Astrocyte (in vitro differentiated cells and primary cell): ENCODE results near the gene SRMS. TPM values are rescaled to one million over a fixed set of nuclear protein-coding genes. Genes with fewer than 3 reads are reported as not detected.

Experiments used
- DNase-seq: peaks from one replicate; pipeline ENCODE4 v3.0.0-alpha.2; 2010; ENCODE audit warnings: low read depth
- FAIRE-seq: peaks from 2 replicates; lab custom pipeline; 2011; peaks lifted over from hg19 to GRCh38; lab: Jason Lieb, UNC
- H2AFZ ChIP-seq: 2 replicates; pipeline ENCODE4 v1.6.0; 2012; ENCODE audit warnings: low read depth, low read length, inconsistent platforms
- H3K27ac ChIP-seq: 2 replicates; pipeline ENCODE4 v1.5.1; 2011; ENCODE audit warnings: low read depth, low read length, inconsistent platforms
- H3K27me3 ChIP-seq: 2 replicates; pipeline ENCODE4 v1.6.0; 2011; ENCODE audit warnings: low read length, inconsistent platforms; ENCODE audit not compliant: insufficient read depth
- H3K36me3 ChIP-seq: 2 replicates; pipeline ENCODE4 v1.5.1; 2011; ENCODE audit warnings: low read length, inconsistent platforms; ENCODE audit not compliant: insufficient read depth
- H3K4me1 ChIP-seq: 2 replicates; pipeline ENCODE4 v1.5.1; 2011; ENCODE audit warnings: low read length, inconsistent platforms; ENCODE audit not compliant: insufficient read depth
- H3K4me2 ChIP-seq: 2 replicates; pipeline ENCODE4 v1.6.0; 2012; ENCODE audit warnings: low read length, inconsistent platforms
- H3K4me3 ChIP-seq: 2 replicates; pipeline ENCODE4 v1.5.1; 2011; ENCODE audit warnings: low read depth, mild to moderate bottlenecking, low read length, inconsistent platforms; ENCODE audit not compliant: insufficient read depth
- H3K79me2 ChIP-seq: 2 replicates; pipeline ENCODE4 v1.6.0; 2012; ENCODE audit warnings: mild to moderate bottlenecking, low read length, inconsistent platforms; ENCODE audit not compliant: insufficient read depth
- H3K9ac ChIP-seq: 2 replicates; pipeline ENCODE4 v1.6.0; 2012; ENCODE audit warnings: mild to moderate bottlenecking, low read length, inconsistent platforms
- H3K9me3 ChIP-seq: 2 replicates; pipeline ENCODE4 v1.5.1; 2012; ENCODE audit warnings: low read depth, mild to moderate bottlenecking, low read length, inconsistent platforms; ENCODE audit not compliant: insufficient read depth
- H4K20me1 ChIP-seq: 2 replicates; pipeline ENCODE4 v1.6.0; 2012; ENCODE audit warnings: low read length, inconsistent platforms; ENCODE audit not compliant: insufficient read depth
- H3K27ac Mint-ChIP-seq: one replicate; pipeline ENCODE4 v1.8.0; 2021; ENCODE audit warnings: mild to moderate bottlenecking, mixed read lengths; ENCODE audit not compliant: unreplicated experiment
- H3K27me3 Mint-ChIP-seq: one replicate; pipeline ENCODE4 v1.8.0; 2021; ENCODE audit warnings: low read depth, mixed read lengths; ENCODE audit not compliant: unreplicated experiment
- H3K36me3 Mint-ChIP-seq: one replicate; pipeline ENCODE4 v1.8.0; 2021; ENCODE audit warnings: low read depth, mixed read lengths; ENCODE audit not compliant: unreplicated experiment
- H3K4me1 Mint-ChIP-seq: one replicate; pipeline ENCODE4 v1.8.0; 2021; ENCODE audit warnings: low read depth, mixed read lengths; ENCODE audit not compliant: unreplicated experiment
- H3K4me3 Mint-ChIP-seq: one replicate; pipeline ENCODE4 v1.8.0; 2021; ENCODE audit warnings: mild to moderate bottlenecking, moderate library complexity, mixed read lengths; ENCODE audit not compliant: unreplicated experiment
- H3K9me3 Mint-ChIP-seq: one replicate; pipeline ENCODE4 v1.8.0; 2021; ENCODE audit warnings: mild to moderate bottlenecking, mixed read lengths; ENCODE audit not compliant: unreplicated experiment
- EZH2 ChIP-seq: IDR thresholded peaks from 2 replicates; pipeline ENCODE4 v1.6.1; 2012; ENCODE audit warnings: mild to moderate bottlenecking, low read length, inconsistent platforms; ENCODE audit not compliant: insufficient read depth
- total RNA-seq: library from RNA; stranded (reverse); gene quantifications from 2 replicates; pipeline ENCODE4 v1.2.1, GENCODE V29; 2021
- TF ChIP-seq, protein P1 (sequence below): IDR thresholded peaks from 2 replicates; pipeline ENCODE4 v1.5.1; 2011; ENCODE audit warnings: low read depth, mild to moderate bottlenecking, inconsistent platforms, low read length, moderate library complexity; ENCODE audit not compliant: insufficient read depth

The SRMS gene
- total RNA-seq, 1 donor from 2014 or later = 0.14 TPM

DNA sequence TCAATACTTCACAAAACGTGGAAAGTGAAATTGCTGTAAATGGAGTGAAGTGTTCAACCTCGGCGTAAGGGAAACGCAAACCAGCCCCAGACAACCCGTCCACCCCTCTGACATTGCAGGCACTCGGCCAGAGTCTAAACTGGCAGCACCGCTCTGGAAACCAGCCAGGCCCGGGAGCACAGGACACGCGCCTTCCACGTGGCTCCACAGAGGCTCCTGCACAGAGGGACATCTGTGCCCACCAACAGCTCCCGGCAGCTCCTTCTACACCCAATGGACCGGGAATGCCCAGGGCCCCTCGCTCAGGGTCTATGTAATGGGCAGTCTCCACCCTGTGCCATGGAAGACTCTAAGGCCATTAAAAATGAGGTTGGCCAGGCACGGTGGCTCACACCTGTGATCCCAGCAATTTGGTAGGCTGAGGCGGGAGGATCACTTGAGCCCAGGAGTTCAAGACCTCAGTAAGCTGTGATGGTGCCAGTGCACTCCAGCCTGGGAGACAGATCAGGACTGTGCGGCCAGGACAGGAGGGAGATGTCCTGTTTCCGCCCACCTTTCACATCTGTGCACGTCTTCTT is 29.9 kb upstream of the SRMS start:
- Histone ChIP-seq H3K36me3 (no peaks in the 10 kb centered on the region), H3K79me2 (peaks cover 7% of the 10 kb centered on the region), H2AFZ (no peak overlapping the region), H3K9ac (no peak overlapping the region), H3K4me3 (no peak overlapping the region), H3K27ac (no peak overlapping the region), H3K4me1 (peaks cover 21% of the 10 kb centered on the region), H3K4me2 (no peak overlapping the region), H4K20me1 (peaks cover 9% of the 10 kb centered on the region), H3K9me3 (no peaks in the 10 kb centered on the region), H3K27me3 (peaks cover 7% of the 10 kb centered on the region)
- FAIRE-seq (no peak), DNase-seq (no peak)
- no peaks in the 10 kb centered on the region for H3K9me3 Mint-ChIP-seq
- no peak for TF ChIP-seq EZH2
- TF ChIP-seq, protein P1, sequence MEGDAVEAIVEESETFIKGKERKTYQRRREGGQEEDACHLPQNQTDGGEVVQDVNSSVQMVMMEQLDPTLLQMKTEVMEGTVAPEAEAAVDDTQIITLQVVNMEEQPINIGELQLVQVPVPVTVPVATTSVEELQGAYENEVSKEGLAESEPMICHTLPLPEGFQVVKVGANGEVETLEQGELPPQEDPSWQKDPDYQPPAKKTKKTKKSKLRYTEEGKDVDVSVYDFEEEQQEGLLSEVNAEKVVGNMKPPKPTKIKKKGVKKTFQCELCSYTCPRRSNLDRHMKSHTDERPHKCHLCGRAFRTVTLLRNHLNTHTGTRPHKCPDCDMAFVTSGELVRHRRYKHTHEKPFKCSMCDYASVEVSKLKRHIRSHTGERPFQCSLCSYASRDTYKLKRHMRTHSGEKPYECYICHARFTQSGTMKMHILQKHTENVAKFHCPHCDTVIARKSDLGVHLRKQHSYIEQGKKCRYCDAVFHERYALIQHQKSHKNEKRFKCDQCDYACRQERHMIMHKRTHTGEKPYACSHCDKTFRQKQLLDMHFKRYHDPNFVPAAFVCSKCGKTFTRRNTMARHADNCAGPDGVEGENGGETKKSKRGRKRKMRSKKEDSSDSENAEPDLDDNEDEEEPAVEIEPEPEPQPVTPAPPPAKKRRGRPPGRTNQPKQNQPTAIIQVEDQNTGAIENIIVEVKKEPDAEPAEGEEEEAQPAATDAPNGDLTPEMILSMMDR = no peak
- H3K4me1 Mint-ChIP-seq = no peaks in the 10 kb centered on the region
- no peak overlapping the region for H3K4me3 Mint-ChIP-seq
- peaks cover 22% of the 10 kb centered on the region for H3K27me3 Mint-ChIP-seq
- H3K27ac Mint-ChIP-seq = peak overlapping the region; percentile 72
- H3K36me3 Mint-ChIP-seq = no peaks in the 10 kb centered on the region

DNA sequence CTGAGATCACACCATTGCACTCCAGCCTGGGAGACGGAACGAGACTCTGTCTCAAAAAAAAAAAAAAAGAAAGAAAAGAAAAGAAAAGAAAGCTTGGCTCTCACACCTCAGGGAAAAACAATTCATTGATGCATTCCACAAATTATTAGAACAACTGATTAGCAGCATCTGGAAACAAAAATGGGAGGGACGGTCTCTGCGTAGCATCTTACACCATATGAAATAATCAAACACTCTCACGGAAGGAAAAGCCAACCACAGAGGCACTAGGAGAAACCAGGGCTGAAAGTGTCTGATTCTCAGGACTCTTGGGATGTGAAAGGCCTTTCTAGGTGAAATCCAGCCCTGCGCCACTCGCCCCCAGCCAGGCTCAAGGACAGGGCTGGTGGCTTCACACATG is 28.8 kb upstream of the SRMS start:
- Histone ChIP-seq H3K9me3 (no peaks in the 10 kb centered on the region), H3K4me3 (no peak overlapping the region), H3K79me2 (peaks cover 7% of the 10 kb centered on the region), H3K27me3 (peaks cover 7% of the 10 kb centered on the region), H2AFZ (no peak overlapping the region), H3K4me1 (peaks cover 21% of the 10 kb centered on the region), H3K27ac (no peak overlapping the region), H3K36me3 (no peaks in the 10 kb centered on the region), H3K9ac (no peak overlapping the region), H4K20me1 (peaks cover 9% of the 10 kb centered on the region), H3K4me2 (no peak overlapping the region)
- TF ChIP-seq, protein P1 = no peak
- no peak for TF ChIP-seq EZH2
- H3K27me3 Mint-ChIP-seq = peaks cover 22% of the 10 kb centered on the region
- no peak overlapping the region for H3K4me3 Mint-ChIP-seq
- H3K36me3 Mint-ChIP-seq = no peaks in the 10 kb centered on the region
- H3K4me1 Mint-ChIP-seq = no peaks in the 10 kb centered on the region
- FAIRE-seq (no peak), DNase-seq (no peak)
- H3K9me3 Mint-ChIP-seq = no peaks in the 10 kb centered on the region
- no peak overlapping the region for H3K27ac Mint-ChIP-seq
